HepG2 (cell line): Measurements from ENCODE around the gene CRYBA2. TPM values are rescaled to one million over a fixed set of nuclear protein-coding genes. Genes with fewer than 3 reads are reported as not detected.
A peak's percentile ranks its signal among the peaks of the same experiment; 100 is the strongest.

ENCODE experiments used
- ATAC-seq: fragments of 200-7000 bp; cut with Tn5 transposase; 3 replicates; pipeline ENCODE4 v1.9.1; 2020; ENCODE audit warnings: mild to moderate bottlenecking, moderate library complexity
- BruUV-seq: library from RNA; stranded (reverse); fragments of 400-500 nt; replicated peaks from 2 replicates; lab custom pipeline; 2021; lab: Mats Ljungman, UMichigan
- CTCF ChIA-PET: fragments of 300-600 bp; formaldehyde crosslinking; extraction: SDS; loops from one replicate; lab custom pipeline; 2021; ENCODE audit warnings: low total read pairs, inconsistent platforms, low intra/inter-chr PET ratio; lab: Yijun Ruan, JAX
- POLR2A ChIA-PET: fragments of 350-600 bp; sonication (Branson Sonifier 250); formaldehyde crosslinking; loops from one replicate; lab custom pipeline; 2020; ENCODE audit warnings: antibody characterized with exemption, inconsistent platforms; lab: Yijun Ruan, JAX
- DNase-seq: peaks from one replicate; pipeline ENCODE4 v3.0.0-alpha.2; 2015; ENCODE audit warnings: low spot score
- FAIRE-seq: peaks from 3 replicates; lab custom pipeline; 2011; peaks lifted over from hg19 to GRCh38; lab: Jason Lieb, UNC
- H2AFZ ChIP-seq: one replicate; pipeline ENCODE4 v1.6.1; 2011; ENCODE audit warnings: low read length, inconsistent platforms
- H3K27ac ChIP-seq: fragments of 300-600 bp; 3 replicates; pipeline ENCODE4 v1.8.0; 2011; ENCODE audit warnings: mixed run types, mild to moderate bottlenecking, mixed read lengths, low read length, inconsistent platforms; ENCODE audit not compliant: insufficient read depth; ENCODE audit errors: extremely low read length
- H3K27me3 ChIP-seq, 2 experiments: fragments of 200-600 bp in 1 of 2; 2 replicates in 1 of 2; 3 replicates in 1 of 2; pipeline versions ENCODE4 v1.6.0 to v1.8.0; 2011; ENCODE audit warnings: low read length in 2 of 2, mild to moderate bottlenecking in 2 of 2, moderate library complexity in 2 of 2, inconsistent platforms in 1 of 2; ENCODE audit not compliant: insufficient read depth in 2 of 2, control insufficient read depth in 1 of 2
- H3K36me3 ChIP-seq, 2 experiments: fragments of 200-600 bp in 1 of 2; replicated peaks in 1 of 2; 2 replicates in 1 of 2; 3 replicates in 1 of 2; pipeline versions ENCODE4 v1.5.1 to v1.8.0; 2011; ENCODE audit warnings: low read length in 2 of 2, inconsistent platforms in 1 of 2; ENCODE audit not compliant: insufficient read depth in 2 of 2, control insufficient read depth in 1 of 2
- H3K4me1 ChIP-seq: 2 replicates; pipeline ENCODE4 v1.5.1; 2012; ENCODE audit warnings: low read length, inconsistent platforms; ENCODE audit not compliant: insufficient read depth
- H3K4me2 ChIP-seq: 2 replicates; pipeline ENCODE4 v1.6.0; 2011; ENCODE audit warnings: low read depth, low read length, inconsistent platforms
- H3K4me3 ChIP-seq, 3 experiments: fragments of 200-600 bp in 1 of 3; sonication (generic), shearing (Covaris generic) in 1 of 3; replicated peaks in 1 of 3; 2 replicates each; pipeline ENCODE4 v1.5.1; 2011 to 2016; ENCODE audit warnings: low read length in 3 of 3, inconsistent platforms in 2 of 3, low read depth in 2 of 3, mild to moderate bottlenecking in 2 of 3, control low read depth in 1 of 3, mixed read lengths in 1 of 3; ENCODE audit not compliant: insufficient read depth in 1 of 3
- H3K79me2 ChIP-seq: one replicate; pipeline ENCODE4 v1.6.1; 2011; ENCODE audit warnings: low read length, inconsistent platforms; ENCODE audit not compliant: insufficient read depth
- H3K9ac ChIP-seq: 2 replicates; pipeline ENCODE4 v1.6.0; 2011; ENCODE audit warnings: mild to moderate bottlenecking, low read depth, low read length, inconsistent platforms; ENCODE audit not compliant: insufficient read depth
- H3K9me3 ChIP-seq: 2 replicates; pipeline ENCODE4 v1.5.1; 2012; ENCODE audit warnings: mild to moderate bottlenecking, low read length
- H4K20me1 ChIP-seq: 2 replicates; pipeline ENCODE4 v1.6.0; 2011; ENCODE audit warnings: inconsistent platforms, mild to moderate bottlenecking, low read length, moderate library complexity; ENCODE audit not compliant: insufficient read depth
- CCDC6 ChIP-seq: sonication (generic); formaldehyde crosslinking; IDR thresholded peaks from 2 replicates; pipeline ENCODE4 v1.8.1; 2022; ENCODE audit warnings: mild to moderate bottlenecking, missing genetic modification reagents, moderate library complexity
- HDAC1 ChIP-seq: sonication (generic); formaldehyde crosslinking; IDR thresholded peaks from 2 replicates; pipeline ENCODE4 v1.5.1; 2020; ENCODE audit warnings: mild to moderate bottlenecking, missing genetic modification reagents
- HNRNPUL1 ChIP-seq: fragments of 200-400 bp; formaldehyde crosslinking; IDR thresholded peaks from 2 replicates; pipeline ENCODE4 v1.6.1; 2017; ENCODE audit warnings: low read depth, mild to moderate bottlenecking, low read length, moderate library complexity
- MATR3 ChIP-seq: sonication (generic); formaldehyde crosslinking; IDR thresholded peaks from 2 replicates; pipeline ENCODE4 v1.4.0; 2020; ENCODE audit warnings: missing genetic modification reagents
- MLLT10 ChIP-seq: sonication (generic); formaldehyde crosslinking; IDR thresholded peaks from 2 replicates; pipeline ENCODE4 v1.4.0; 2020; ENCODE audit warnings: missing genetic modification reagents
- MTA1 ChIP-seq: sonication (generic); formaldehyde crosslinking; IDR thresholded peaks from 2 replicates; pipeline ENCODE4 v1.4.0; 2020; ENCODE audit warnings: missing genetic modification reagents, mild to moderate bottlenecking, borderline replicate concordance
- NKX3-1 ChIP-seq: sonication (generic); formaldehyde crosslinking; IDR thresholded peaks from 2 replicates; pipeline ENCODE4 v1.5.0; 2020; ENCODE audit warnings: missing genetic modification reagents
- NR0B2 ChIP-seq: sonication (generic); formaldehyde crosslinking; IDR thresholded peaks from 2 replicates; pipeline ENCODE4 v1.4.0; 2020; ENCODE audit warnings: mild to moderate bottlenecking, missing genetic modification reagents
- RFX5 ChIP-seq: IDR thresholded peaks from 2 replicates; pipeline ENCODE4 v1.6.1; 2011; ENCODE audit warnings: low read depth, low read length, improper control_type of control experiment
- SMAD1 ChIP-seq: sonication (generic); formaldehyde crosslinking; IDR thresholded peaks from 2 replicates; pipeline ENCODE4 v1.4.0; 2020; ENCODE audit warnings: missing genetic modification reagents, low read depth, mild to moderate bottlenecking, borderline replicate concordance
- TEAD2 ChIP-seq: sonication (generic); formaldehyde crosslinking; IDR thresholded peaks from 2 replicates; pipeline ENCODE4 v1.9.0; 2021; ENCODE audit warnings: missing genetic modification reagents
- TOE1 ChIP-seq: sonication (generic); formaldehyde crosslinking; IDR thresholded peaks from 2 replicates; pipeline ENCODE4 v1.4.0; 2020; ENCODE audit warnings: mild to moderate bottlenecking, missing genetic modification reagents
- ZBTB49 ChIP-seq: sonication (generic); formaldehyde crosslinking; IDR thresholded peaks from 2 replicates; pipeline ENCODE4 v1.4.0; 2020; ENCODE audit warnings: missing genetic modification reagents, borderline replicate concordance
- ZKSCAN8 ChIP-seq: IDR thresholded peaks from 2 replicates; pipeline ENCODE4 v1.6.1; 2016; ENCODE audit warnings: borderline replicate concordance, missing genetic modification reagents, missing compliant biosample characterization
- ZNF589 ChIP-seq: sonication (generic); formaldehyde crosslinking; conservative IDR thresholded peaks from 2 replicates; pipeline ENCODE4 v1.8.0; 2022; ENCODE audit warnings: mild to moderate bottlenecking, moderate library complexity, missing genetic modification reagents
- WGBS: methylation state at CpG from one replicate; pipeline ENCODE4 v1.1.6; 2017; ENCODE audit warnings: low lambda C conversion rate; 5-methylcytosine and 5-hydroxymethylcytosine counted together
- in situ Hi-C: cut with HindIII; loops from 2 replicates; pipeline ENCODE4 v1.10.0; 2017; ENCODE audit warnings: low pct_unique_long_range_greater_than_20kb; ENCODE audit not compliant: extremely low pct_ligation_motif_present
- intact Hi-C: fragments of 100-400 bp; cut with micrococcal nuclease; formaldehyde crosslinking; loops from one replicate; pipeline ENCODE4 v1.10.0; 2022; ENCODE audit not compliant: unreplicated experiment
- polyA plus RNA-seq, 8 experiments: library from polyadenylated mRNA; depleted of rRNA in 3 of 8; stranded (reverse) in 7 of 8; unstranded in 1 of 8; fragments of >200 nt; fragmentation: Illumina TruSeq in 4 of 8; extraction: Trizol in 4 of 8; gene quantifications; 2 replicates each; pipeline versions ENCODE4 v1.2.1 to v1.2.3, GENCODE V29; 2011 to 2016; ENCODE audit warnings: low read depth in 4 of 8, missing spikeins in 1 of 8, mixed read lengths in 1 of 8; ENCODE audit not compliant: insufficient read depth in 1 of 8
- total RNA-seq, 5 experiments: library from RNA; depleted of rRNA; stranded (reverse); fragments of >200 nt; fragmentation: Illumina TruSeq; extraction: Trizol; gene quantifications; 2 replicates each; pipeline ENCODE4 v1.2.3, GENCODE V29; 2016; ENCODE audit warnings: low read depth in 1 of 5
- TF ChIP-seq, protein P1 (sequence below): sonication (generic); formaldehyde crosslinking; IDR thresholded peaks from 2 replicates; pipeline ENCODE4 v1.4.0; 2020; ENCODE audit warnings: missing genetic modification reagents, borderline replicate concordance
- TF ChIP-seq, protein P2 (sequence below): sonication (generic); formaldehyde crosslinking; IDR thresholded peaks from 2 replicates; pipeline ENCODE4 v1.5.0; 2020; ENCODE audit warnings: missing genetic modification reagents

CRYBA2 gene
- total and polyA plus RNA-seq, 2 of the 13 experiments (the other 11 are each of a cell fraction or from before 2014, with no cell fraction given) = not detected

DNA sequence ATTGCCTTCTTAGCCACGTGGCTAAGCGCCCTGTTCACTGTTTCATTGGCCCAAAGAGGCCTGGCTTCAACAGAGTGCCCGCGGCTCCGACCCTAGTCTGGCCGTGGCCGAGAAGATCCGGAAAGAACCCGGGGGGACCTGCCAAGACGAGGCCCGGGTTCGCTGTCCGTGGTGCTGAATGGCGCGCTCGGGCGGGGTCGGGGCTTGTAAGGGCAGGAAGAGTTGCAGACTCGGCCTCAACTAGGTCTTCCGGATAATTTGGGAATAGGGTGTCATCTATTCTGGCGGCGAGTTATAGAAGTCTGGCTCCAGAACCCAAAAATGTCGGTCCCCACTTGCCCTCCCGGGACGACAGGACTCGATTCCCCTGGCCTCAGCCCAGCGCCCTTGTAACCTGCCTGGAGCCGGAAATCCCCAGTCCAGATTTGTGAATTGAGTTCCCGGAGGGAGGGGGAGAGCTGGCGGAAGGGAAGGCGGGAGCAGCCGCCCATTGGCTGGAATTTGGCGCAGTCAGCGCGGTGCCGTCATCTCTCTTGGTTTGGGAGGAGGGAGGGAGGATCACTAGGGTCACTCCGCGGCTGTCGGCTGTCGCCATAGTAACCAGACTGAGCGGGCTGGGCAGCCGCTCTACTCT lies 30.2 kb downstream of the CRYBA2 start:
- Histone ChIP-seq H2AFZ (no peak overlapping the region), H3K4me3 (peak overlapping the region in 1 of 3 experiments; percentile 13; a peak in 1 of 6 replicates), H3K9me3 (no peaks in the 10 kb centered on the region), H3K9ac (no peak overlapping the region), H4K20me1 (peaks cover 17% of the 10 kb centered on the region; the same call in 1 of the 2 replicates), H3K36me3 (no peaks in the 10 kb centered on the region), H3K27ac (no peak overlapping the region), H3K4me2 (peak overlapping the region; percentile 23; the same call in 1 of the 2 replicates), H3K79me2 (no peaks in the 10 kb centered on the region), H3K27me3 (peaks cover 11 to 72% of the 10 kb centered on the region in 2 experiments), H3K4me1 (peaks cover 33% of the 10 kb centered on the region)
- BruUV-seq = no TSS peak
- intact Hi-C loops = no loop called here
- ChIA-PET POLR2A (no interaction called here), CTCF (no interaction called here)
- WGBS = 11% methylated on average over 41 of the region's 42 CpGs
- in situ Hi-C loops = no loop called here
- FAIRE-seq = no peak
- DNase-seq = peak; percentile 59
- ATAC-seq = peak; percentile 37
- 0 out of 2 replicates have a peak, but pooled peaks have one; percentile 64 for TF ChIP-seq ZNF589
- TF ChIP-seq SMAD1 = no peak
- no peak for TF ChIP-seq RFX5
- TF ChIP-seq ZKSCAN8 (CRISPR knock-in tag) = 0 out of 2 replicates have a peak, but pooled peaks have one; percentile 69
- no peak for TF ChIP-seq HNRNPUL1
- peak; percentile 87; the same call in 1 of the 2 replicates for TF ChIP-seq CCDC6 (CRISPR knock-in tag)
- no peak for TF ChIP-seq MATR3 (CRISPR knock-in tag)
- peak; percentile 65; the same call in 1 of the 2 replicates for TF ChIP-seq TEAD2 (CRISPR knock-in tag)
- TF ChIP-seq MLLT10 (CRISPR knock-in tag) = no peak
- peak; percentile 47; the same call in 1 of the 2 replicates for TF ChIP-seq HDAC1 (CRISPR knock-in tag)
- TF ChIP-seq, protein P1, sequence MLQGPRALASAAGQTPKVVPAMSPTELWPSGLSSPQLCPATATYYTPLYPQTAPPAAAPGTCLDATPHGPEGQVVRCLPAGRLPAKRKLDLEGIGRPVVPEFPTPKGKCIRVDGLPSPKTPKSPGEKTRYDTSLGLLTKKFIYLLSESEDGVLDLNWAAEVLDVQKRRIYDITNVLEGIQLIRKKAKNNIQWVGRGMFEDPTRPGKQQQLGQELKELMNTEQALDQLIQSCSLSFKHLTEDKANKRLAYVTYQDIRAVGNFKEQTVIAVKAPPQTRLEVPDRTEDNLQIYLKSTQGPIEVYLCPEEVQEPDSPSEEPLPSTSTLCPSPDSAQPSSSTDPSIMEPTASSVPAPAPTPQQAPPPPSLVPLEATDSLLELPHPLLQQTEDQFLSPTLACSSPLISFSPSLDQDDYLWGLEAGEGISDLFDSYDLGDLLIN = peak; percentile 89; the same call in 1 of the 2 replicates
- no peak for TF ChIP-seq MTA1 (CRISPR knock-in tag)
- TF ChIP-seq NR0B2 (CRISPR knock-in tag) = peak; percentile 92
- TF ChIP-seq, protein P2, sequence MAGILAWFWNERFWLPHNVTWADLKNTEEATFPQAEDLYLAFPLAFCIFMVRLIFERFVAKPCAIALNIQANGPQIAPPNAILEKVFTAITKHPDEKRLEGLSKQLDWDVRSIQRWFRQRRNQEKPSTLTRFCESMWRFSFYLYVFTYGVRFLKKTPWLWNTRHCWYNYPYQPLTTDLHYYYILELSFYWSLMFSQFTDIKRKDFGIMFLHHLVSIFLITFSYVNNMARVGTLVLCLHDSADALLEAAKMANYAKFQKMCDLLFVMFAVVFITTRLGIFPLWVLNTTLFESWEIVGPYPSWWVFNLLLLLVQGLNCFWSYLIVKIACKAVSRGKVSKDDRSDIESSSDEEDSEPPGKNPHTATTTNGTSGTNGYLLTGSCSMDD (CRISPR knock-in tag) = peak; percentile 57; the same call in 1 of the 2 replicates
- peak; percentile 97 for TF ChIP-seq ZBTB49 (CRISPR knock-in tag)
- TF ChIP-seq NKX3-1 (CRISPR knock-in tag) = peak; percentile 95
- no peak for TF ChIP-seq TOE1 (CRISPR knock-in tag)
